Tibial nerve (tissue), 4 donors: ENCODE measurements around the gene C14orf180. TPM values are rescaled to one million over a fixed set of nuclear protein-coding genes. Genes with fewer than 3 reads are reported as not detected.

Source experiments
- DNase-seq, 2 donors: peaks; one replicate each; pipeline ENCODE4 v3.0.0-alpha.2; 2019; ENCODE audit warnings: low spot score in 2 of 2
- H3K27ac ChIP-seq, 4 donors: fragments of 200-600 bp; sonication (generic) in 3 of 4; one replicate each; pipeline ENCODE4 v1.5.1; 2017 to 2019; ENCODE audit warnings: mild to moderate bottlenecking in 1 of 4
- H3K27me3 ChIP-seq, 2 donors: fragments of 200-600 bp; sonication (generic) in 1 of 2; one replicate each; pipeline versions ENCODE4 v1.5.1 to v1.6.0; 2017 to 2019
- H3K36me3 ChIP-seq, 3 donors: fragments of 200-600 bp; sonication (generic); one replicate each; pipeline ENCODE4 v1.5.1; 2018 to 2019
- H3K4me1 ChIP-seq, 4 donors: fragments of 200-600 bp; sonication (generic) in 3 of 4; one replicate each; pipeline ENCODE4 v1.5.1; 2017 to 2019
- H3K4me3 ChIP-seq, 4 donors: fragments of 200-600 bp; sonication (generic) in 3 of 4; one replicate each; pipeline ENCODE4 v1.5.1; 2017 to 2019; ENCODE audit warnings: mild to moderate bottlenecking in 1 of 4, moderate library complexity in 1 of 4
- H3K9me3 ChIP-seq, 4 donors: fragments of 200-600 bp; sonication (generic) in 3 of 4; one replicate each; pipeline ENCODE4 v1.5.1; 2017 to 2019
- CTCF ChIP-seq, 5 experiments: fragments of 200-600 bp in 3 of 5; fragments of 450-650 bp in 2 of 5; sonication (generic) in 3 of 5; IDR thresholded peaks; one replicate each; pipeline ENCODE4 v1.5.1; 2016 to 2019; ENCODE audit warnings: antibody characterized with exemption in 5 of 5, mild to moderate bottlenecking in 3 of 5, moderate library complexity in 2 of 5
- EP300 ChIP-seq, 2 donors: sonication (generic); formaldehyde crosslinking; IDR thresholded peaks; one replicate each; pipeline ENCODE4 v1.6.1; 2017; ENCODE audit warnings: antibody characterized with exemption in 2 of 2, mild to moderate bottlenecking in 1 of 2
- POLR2A ChIP-seq, 2 donors: fragments of 450-650 bp; IDR thresholded peaks; one replicate each; pipeline ENCODE4 v1.6.1; 2017; ENCODE audit warnings: antibody characterized with exemption in 2 of 2, mild to moderate bottlenecking in 2 of 2, moderate library complexity in 2 of 2
- WGBS, 2 donors: methylation state at CpG; one replicate each; pipeline ENCODE4 v1.1.5; 2018; 5-methylcytosine and 5-hydroxymethylcytosine counted together
- total RNA-seq, 4 donors: library from RNA; depleted of rRNA; stranded (reverse); fragments of >200 nt; gene quantifications; one replicate each; pipeline ENCODE4 v1.1.0, GENCODE V29; 2016

The C14orf180 gene
- total RNA-seq, 4 donors from 2014 or later: 6.1 to 31.2 (median 11.1) TPM

DNA sequence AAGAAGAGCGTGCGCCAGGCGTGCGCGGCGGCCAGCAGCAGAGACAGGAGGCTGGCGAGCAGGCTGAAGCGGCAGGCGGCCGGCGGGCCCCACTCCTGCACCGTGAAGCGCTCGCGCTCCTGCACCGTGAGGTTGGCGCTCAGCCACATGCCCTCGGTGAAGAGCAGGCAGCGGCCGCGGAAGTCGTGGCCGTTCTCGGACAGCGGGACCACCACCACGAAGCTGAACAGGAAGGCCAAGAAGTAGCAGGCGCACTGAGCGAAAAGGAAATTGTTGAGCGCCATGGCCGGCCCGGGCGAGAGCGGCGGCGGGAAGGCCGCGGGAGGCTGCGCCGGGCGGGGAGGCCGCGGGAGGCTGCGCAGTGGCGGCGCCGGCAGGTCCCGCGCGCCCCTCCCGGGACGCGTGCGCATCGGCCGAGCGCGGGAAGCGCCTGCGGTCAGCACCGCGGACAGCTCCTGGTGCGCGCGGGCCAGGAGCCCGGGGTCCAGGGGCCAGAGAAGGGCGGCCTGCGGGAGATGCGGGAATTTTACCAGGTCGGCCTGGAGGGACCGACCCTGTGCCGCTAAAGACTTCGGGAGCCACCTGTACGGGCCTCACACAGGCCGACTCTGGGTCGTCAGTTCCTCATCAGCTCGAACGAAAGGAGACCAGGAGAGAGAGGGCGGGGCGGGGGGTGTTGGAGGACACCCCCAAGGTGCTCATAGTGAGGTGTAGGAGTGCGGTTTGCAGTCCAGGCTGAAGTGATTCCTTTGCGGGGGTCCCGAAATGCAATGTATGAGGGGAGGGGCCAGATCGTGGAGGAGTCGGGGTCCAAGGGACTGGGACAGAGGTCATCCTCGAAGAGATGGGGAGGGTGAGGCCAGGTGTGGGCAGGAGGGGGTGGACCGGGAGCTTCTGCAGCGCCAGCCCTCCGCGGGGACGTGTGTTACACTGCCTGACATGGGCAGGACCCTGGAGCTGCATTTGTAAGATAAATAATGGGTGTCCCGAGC is 25.2 kb downstream of the C14orf180 start, which contains the start of gene TMEM179:
TMEM179 (minus strand) TSS at position 315 of the 992 bp plus-strand sequence; CDS start at position 284, 31 bp downstream.
- H3K4me1 ChIP-seq: peaks cover 0 to 8% (median 0%) of the 10 kb centered on the region in 4 donors
- H3K36me3 ChIP-seq: no peaks in the 10 kb centered on the region
- no peak within 1 kb of the TSS for H3K27ac ChIP-seq
- H3K9me3 ChIP-seq: no peaks in the 10 kb centered on the region
- peaks cover 0 to 71% of the 10 kb centered on the region in 2 donors for H3K27me3 ChIP-seq
- TF ChIP-seq CTCF (IDR thresholded peaks at IDR 0.05): no peak
- no peak for TF ChIP-seq POLR2A (IDR thresholded peaks at IDR 0.05)
- TF ChIP-seq EP300 (IDR thresholded peaks at IDR 0.05): no peak
- no peak within 1 kb of the TSS for H3K4me3 ChIP-seq
- 9 to 29% methylated on average over 13 to 70 of the region's 91 CpGs for WGBS, 2 donors
- DNase-seq: no peak

- WGBS, 2 donors: 82 to 84% methylated on average over 7 of the region's 7 CpGs
- no peak for TF ChIP-seq POLR2A (IDR thresholded peaks at IDR 0.05)
- no peak for TF ChIP-seq CTCF (IDR thresholded peaks at IDR 0.05)
- TF ChIP-seq EP300 (IDR thresholded peaks at IDR 0.05): no peak
- Histone ChIP-seq H3K27me3 (peaks cover 0 to 24% of the 10 kb centered on the region in 2 donors), H3K9me3 (no peaks in the 10 kb centered on the region), H3K4me1 (no peaks in the 10 kb centered on the region), H3K36me3 (no peaks in the 10 kb centered on the region), H3K27ac (no peak overlapping the region), H3K4me3 (no peak overlapping the region)
- no peak for DNase-seq
Observed at GRCh38 chr14:104609666-104610065, 30.1 kb downstream of the C14orf180 start.

GRCh38 chr14:104610749-104611310 is 31.3 kb downstream of the C14orf180 start:
- 58 to 61% methylated on average over 4 of the region's 4 CpGs for WGBS, 2 donors
- Histone ChIP-seq H3K36me3 (no peaks in the 10 kb centered on the region), H3K4me1 (no peaks in the 10 kb centered on the region), H3K27ac (no peak overlapping the region), H3K4me3 (no peak overlapping the region), H3K9me3 (no peaks in the 10 kb centered on the region), H3K27me3 (peaks cover 0 to 14% of the 10 kb centered on the region in 2 donors)
- no peak for DNase-seq
- TF ChIP-seq EP300 (IDR thresholded peaks at IDR 0.05) (no peak), CTCF (IDR thresholded peaks at IDR 0.05) (no peak), POLR2A (IDR thresholded peaks at IDR 0.05) (no peak)

- Histone ChIP-seq H3K9me3 (no peaks in the 10 kb centered on the region), H3K4me3 (no peak overlapping the region), H3K36me3 (no peaks in the 10 kb centered on the region), H3K27me3 (peaks cover 0 to 4% of the 10 kb centered on the region in 2 donors), H3K27ac (no peak overlapping the region), H3K4me1 (no peaks in the 10 kb centered on the region)
- DNase-seq: no peak
- 62 to 63% methylated on average over 8 of the region's 8 CpGs for WGBS, 2 donors
- TF ChIP-seq CTCF (IDR thresholded peaks at IDR 0.05) (no peak), EP300 (IDR thresholded peaks at IDR 0.05) (no peak), POLR2A (IDR thresholded peaks at IDR 0.05) (no peak)
Observed at GRCh38 chr14:104611881-104612280, 32.3 kb downstream of the C14orf180 start.
